K562 (cell line): ENCODE data around the gene ZNF260. TPM values are rescaled to one million over a fixed set of nuclear protein-coding genes. Genes with fewer than 3 reads are reported as not detected.

Experiments used
- ATAC-seq: fragments of 200-7000 bp; cut with Tn5 transposase; 3 replicates; pipeline ENCODE4 v1.9.1; 2020; ENCODE audit warnings: moderate library complexity
- BruUV-seq: library from RNA; stranded (reverse); fragments of 400-500 nt; replicated peaks from 2 replicates; lab custom pipeline; 2021; lab: Mats Ljungman, UMichigan
- CTCF ChIA-PET: fragments of 300-600 bp; formaldehyde crosslinking; extraction: SDS; loops from one replicate; lab custom pipeline; 2021; ENCODE audit warnings: low intra/inter-chr PET ratio; lab: Yijun Ruan, JAX
- POLR2A ChIA-PET: fragments of 300-600, 350-650 bp; sonication (Branson Sonifier 250); formaldehyde crosslinking; extraction: SDS; loops from one replicate; lab custom pipeline; 2021; ENCODE audit warnings: antibody characterized with exemption, inconsistent platforms; lab: Yijun Ruan, JAX
- DNase-seq, 4 experiments: peaks; one replicate each; pipeline versions ENCODE4 v3.0.0 to v3.0.0-alpha.2; 2011 to 2018; ENCODE audit warnings: low spot score in 3 of 4, mixed read lengths in 3 of 4; ENCODE audit errors: extremely low read depth in 1 of 4
- FAIRE-seq: peaks from 2 replicates; lab custom pipeline; 2011; peaks lifted over from hg19 to GRCh38; lab: Jason Lieb, UNC
- H2AFZ ChIP-seq: 2 replicates; pipeline ENCODE4 v1.6.0; 2011; ENCODE audit warnings: low read depth, low read length, control low read depth, inconsistent platforms
- H3K27ac ChIP-seq: fragments of 200-600 bp; 3 replicates; pipeline ENCODE4 v1.8.0; 2011; ENCODE audit warnings: low read depth, mild to moderate bottlenecking, control low read depth, inconsistent platforms, low read length, moderate library complexity, mixed read lengths; ENCODE audit errors: extremely low read depth
- H3K27me3 ChIP-seq, 2 experiments: fragments of 300-600 bp in 1 of 2; 2 replicates in 1 of 2; 3 replicates in 1 of 2; pipeline versions ENCODE4 v1.6.0 to v1.8.0; 2011; ENCODE audit warnings: inconsistent platforms in 2 of 2, low read length in 2 of 2, mild to moderate bottlenecking in 1 of 2, mixed read lengths in 1 of 2, moderate library complexity in 1 of 2; ENCODE audit not compliant: control insufficient read depth in 2 of 2, insufficient read depth in 2 of 2
- H3K36me3 ChIP-seq: fragments of 300-600 bp; 3 replicates; pipeline ENCODE4 v1.8.0; 2011; ENCODE audit warnings: mild to moderate bottlenecking, low read length, inconsistent platforms; ENCODE audit not compliant: control insufficient read depth, insufficient read depth
- H3K4me1 ChIP-seq, 2 experiments: fragments of 200-600 bp in 1 of 2; replicated peaks in 1 of 2; 2 replicates in 1 of 2; 3 replicates in 1 of 2; pipeline versions ENCODE4 v1.5.1 to v1.8.0; 2011; ENCODE audit warnings: inconsistent platforms in 2 of 2, low read length in 2 of 2, mild to moderate bottlenecking in 1 of 2, mixed read lengths in 1 of 2, moderate library complexity in 1 of 2; ENCODE audit not compliant: control insufficient read depth in 2 of 2, insufficient read depth in 2 of 2
- H3K4me2 ChIP-seq: 2 replicates; pipeline ENCODE4 v1.6.1; 2011; ENCODE audit warnings: low read length, control low read depth, inconsistent platforms, mixed read lengths; ENCODE audit not compliant: insufficient read depth
- H3K4me3 ChIP-seq: fragments of 200-600 bp; sonication (generic), shearing (Covaris generic); 2 replicates; pipeline ENCODE4 v1.5.1; 2016; ENCODE audit warnings: control low read depth, inconsistent platforms
- H3K79me2 ChIP-seq: fragments of 200-600 bp; 3 replicates; pipeline ENCODE4 v1.8.0; 2011; ENCODE audit warnings: low read length, inconsistent platforms; ENCODE audit not compliant: control insufficient read depth, insufficient read depth
- H3K9ac ChIP-seq, 2 experiments: 2 replicates each; pipeline versions ENCODE4 v1.6.0 to v1.6.1; 2011; ENCODE audit warnings: low read depth in 2 of 2, low read length in 2 of 2, control low read depth in 1 of 2, inconsistent platforms in 1 of 2, mild to moderate bottlenecking in 1 of 2, mixed read lengths in 1 of 2; ENCODE audit not compliant: insufficient read depth in 1 of 2
- H3K9me1 ChIP-seq: one replicate; pipeline ENCODE4 v1.6.0; 2011; ENCODE audit warnings: inconsistent platforms, mild to moderate bottlenecking, low read length, moderate library complexity; ENCODE audit not compliant: control insufficient read depth, insufficient read depth
- H3K9me3 ChIP-seq: replicated peaks from 2 replicates; pipeline ENCODE4 v1.5.1; 2011; ENCODE audit warnings: low read depth, low read length, inconsistent platforms; ENCODE audit not compliant: control insufficient read depth, insufficient read depth
- H4K20me1 ChIP-seq: replicated peaks from 2 replicates; pipeline ENCODE4 v1.6.1; 2011; ENCODE audit warnings: low read length, inconsistent platforms, mixed read lengths; ENCODE audit not compliant: control insufficient read depth, insufficient read depth
- CLOCK ChIP-seq: fragments of 250-450 bp; sonication (Bioruptor Pico); IDR thresholded peaks from 2 replicates; pipeline ENCODE4 v1.4.0; 2020; ENCODE audit warnings: mild to moderate bottlenecking, moderate library complexity, borderline replicate concordance
- FUS ChIP-seq: fragments of 200-400 bp; formaldehyde crosslinking; optimal IDR thresholded peaks from 2 replicates; pipeline ENCODE3; 2017; ENCODE audit warnings: low read depth, low read length
- HDAC1 ChIP-seq, 2 experiments: fragments of 450-650 bp; IDR thresholded peaks; 2 replicates each; pipeline ENCODE4 v1.6.1; 2016 to 2017; ENCODE audit warnings: inconsistent platforms in 1 of 2, mild to moderate bottlenecking in 1 of 2, moderate library complexity in 1 of 2
- HNRNPUL1 ChIP-seq: fragments of 200-400 bp; formaldehyde crosslinking; IDR thresholded peaks from 2 replicates; pipeline ENCODE4 v1.6.1; 2017; ENCODE audit warnings: low read length
- RNF2 ChIP-seq: sonication (generic); IDR thresholded peaks from 2 replicates; pipeline ENCODE4 v1.6.1; 2016
- SMAD3 ChIP-seq: fragments of 450-650 bp; formaldehyde crosslinking; conservative IDR thresholded peaks from 2 replicates; pipeline ENCODE4 v1.4.0; 2020; ENCODE audit warnings: mild to moderate bottlenecking
- ZNF197 ChIP-seq: fragments of 200-800 bp; sonication (Bioruptor generic); IDR thresholded peaks from 2 replicates; pipeline ENCODE4 v1.6.1; 2016; ENCODE audit warnings: low read depth, missing genetic modification characterization, missing compliant biosample characterization
- ZNF316 ChIP-seq: fragments of 450-650 bp; IDR thresholded peaks from 2 replicates; pipeline ENCODE4 v1.6.1; 2016
- ZNF584 ChIP-seq: fragments of 200-800 bp; sonication (Bioruptor generic); IDR thresholded peaks from 2 replicates; pipeline ENCODE4 v1.6.1; 2016; ENCODE audit warnings: low read depth, mild to moderate bottlenecking, missing genetic modification characterization, missing compliant biosample characterization
- ZNF695 ChIP-seq: fragments of 450-650 bp; formaldehyde crosslinking; IDR thresholded peaks from 2 replicates; pipeline ENCODE4 v1.4.0; 2020; ENCODE audit warnings: mild to moderate bottlenecking, moderate library complexity
- ZNF76 ChIP-seq: fragments of 250-450 bp; sonication (Bioruptor Pico); IDR thresholded peaks from 2 replicates; pipeline ENCODE4 v1.4.0; 2020; ENCODE audit warnings: mild to moderate bottlenecking, moderate library complexity, borderline replicate concordance
- ZZZ3 ChIP-seq: fragments of 450-650 bp; IDR thresholded peaks from 2 replicates; pipeline ENCODE4 v1.6.1; 2016; ENCODE audit warnings: antibody characterized with exemption, mild to moderate bottlenecking, moderate library complexity
- WGBS: fragments of 100-300 bp; shearing (Covaris generic); methylation state at CpG from one replicate; pipeline ENCODE4 v1.1.6; 2016; ENCODE audit warnings: low coverage, mixed read lengths; ENCODE audit not compliant: insufficient coverage; ENCODE audit errors: missing lambda C conversion rate; 5-methylcytosine and 5-hydroxymethylcytosine counted together
- in situ Hi-C: fragments of 300-500 bp; cut with MboI; formaldehyde crosslinking; loops from 4 replicates; pipeline ENCODE4 v1.15.0; 2018; ENCODE audit warnings: inconsistent platforms, mixed read lengths
- intact Hi-C: fragments of 100-400 bp; cut with micrococcal nuclease; formaldehyde crosslinking; loops from 2 replicates; pipeline ENCODE4 v1.14.2; 2022
- polyA plus RNA-seq, 8 experiments: library from polyadenylated mRNA; depleted of rRNA in 4 of 8; stranded (reverse) in 5 of 8; unstranded in 3 of 8; fragments of >200 nt; fragmentation: Nextera tagmentation in 2 of 8; fragmentation: Illumina TruSeq in 1 of 8; extraction: Ambion mirVana in 2 of 8; extraction: Trizol in 1 of 8; gene quantifications; 2 replicates each; pipeline versions ENCODE4 v1.2.1 to v1.2.3, GENCODE V29; 2011 to 2014; ENCODE audit warnings: inconsistent platforms in 1 of 8, missing spikeins in 1 of 8
- total RNA-seq, 7 experiments: library from RNA; depleted of rRNA in 6 of 7; stranded (reverse); fragments of >200 nt in 6 of 7; fragmentation: Illumina TruSeq in 2 of 7; extraction: Trizol in 2 of 7; gene quantifications; 2 replicates each; pipeline versions ENCODE4 v1.2.1 to v1.2.3, GENCODE V29; 2011 to 2021; ENCODE audit warnings: low replicate concordance in 1 of 7
- TF ChIP-seq, protein P1 (sequence below): fragments of 450-650 bp; formaldehyde crosslinking; conservative IDR thresholded peaks from 2 replicates; pipeline ENCODE4 v1.4.0; 2022; ENCODE audit warnings: mild to moderate bottlenecking, missing genetic modification characterization
- TF ChIP-seq, protein P2 (sequence below): fragments of 200-800 bp; sonication (Bioruptor generic); IDR thresholded peaks from 2 replicates; pipeline ENCODE4 v1.6.1; 2017; ENCODE audit warnings: missing genetic modification characterization, missing compliant biosample characterization
- TF ChIP-seq, protein P3 (sequence below): fragments of 450-650 bp; IDR thresholded peaks from 2 replicates; pipeline ENCODE4 v1.6.1; 2016; ENCODE audit warnings: antibody characterized with exemption
- TF ChIP-seq, protein P4 (sequence below): fragments of 250-450 bp; sonication (Bioruptor Pico); IDR thresholded peaks from 2 replicates; pipeline ENCODE4 v1.8.0; 2021; ENCODE audit warnings: moderate library complexity, mild to moderate bottlenecking, inconsistent platforms

The ZNF260 gene
- total and polyA plus RNA-seq, 9 of the 15 experiments (the other 6 are each of a cell fraction or from before 2014, with no cell fraction given): 2.6 to 16.6 (median 5.8) TPM

DNA sequence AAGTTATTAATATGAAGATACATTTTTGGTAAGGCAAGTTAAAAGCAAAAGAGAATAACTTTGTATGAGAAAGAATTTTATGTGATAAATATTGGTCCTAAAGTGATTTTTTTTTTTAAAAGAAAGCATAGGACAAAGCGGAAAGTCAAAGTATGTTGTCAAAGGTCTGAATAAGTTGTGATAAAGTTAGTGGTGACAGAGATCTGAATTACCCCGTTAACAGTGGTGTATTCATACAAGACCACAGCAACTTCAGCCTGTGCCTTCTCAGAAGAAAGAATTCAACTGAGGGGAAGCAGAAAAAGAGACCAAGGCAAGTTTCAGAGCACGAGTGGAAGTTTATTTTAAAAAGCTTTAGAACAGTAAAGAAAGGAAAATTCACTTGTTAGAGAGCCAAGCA is 19.7 kb downstream of the ZNF260 start (continued):
- TF ChIP-seq CLOCK: no peak
- TF ChIP-seq ZNF584 (CRISPR knock-in tag): no peak
- TF ChIP-seq, protein P1, sequence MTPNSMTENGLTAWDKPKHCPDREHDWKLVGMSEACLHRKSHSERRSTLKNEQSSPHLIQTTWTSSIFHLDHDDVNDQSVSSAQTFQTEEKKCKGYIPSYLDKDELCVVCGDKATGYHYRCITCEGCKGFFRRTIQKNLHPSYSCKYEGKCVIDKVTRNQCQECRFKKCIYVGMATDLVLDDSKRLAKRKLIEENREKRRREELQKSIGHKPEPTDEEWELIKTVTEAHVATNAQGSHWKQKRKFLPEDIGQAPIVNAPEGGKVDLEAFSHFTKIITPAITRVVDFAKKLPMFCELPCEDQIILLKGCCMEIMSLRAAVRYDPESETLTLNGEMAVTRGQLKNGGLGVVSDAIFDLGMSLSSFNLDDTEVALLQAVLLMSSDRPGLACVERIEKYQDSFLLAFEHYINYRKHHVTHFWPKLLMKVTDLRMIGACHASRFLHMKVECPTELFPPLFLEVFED (CRISPR knock-in tag): no peak
- TF ChIP-seq, all 486 proteins: peak for 0

DNA sequence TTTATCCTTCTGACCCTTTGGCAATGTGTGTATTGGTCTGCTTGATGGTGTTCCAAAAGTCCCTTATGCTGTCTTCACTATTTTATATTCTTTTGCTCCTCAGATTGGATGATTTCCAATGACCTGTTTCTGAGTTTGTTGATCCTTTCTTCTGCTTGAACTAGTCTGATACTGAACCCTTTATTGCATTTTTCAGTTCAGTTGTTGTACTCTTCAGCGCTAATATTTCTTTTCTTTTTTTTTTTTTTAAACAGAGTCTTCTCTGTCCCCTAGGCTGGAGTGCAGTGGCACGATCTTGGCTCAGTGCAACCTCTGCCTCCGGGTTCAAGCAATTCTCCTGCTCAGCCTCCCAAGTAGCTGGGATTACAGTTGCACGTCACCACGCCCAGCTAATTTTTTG is 26.1 kb downstream of the ZNF260 start:
- H3K79me2 ChIP-seq: no peaks in the 10 kb centered on the region
- ChIA-PET CTCF (no interaction called here), POLR2A (no interaction called here)
- intact Hi-C loops (no loop called here), in situ Hi-C loops (no loop called here)
- WGBS: 0% methylated on average over 3 of the region's 5 CpGs
- DNase-seq (no peak), FAIRE-seq (no peak), ATAC-seq (no peak)
- H3K27me3 ChIP-seq: no peaks in the 10 kb centered on the region; a peak in 1 of 5 replicates
- no peak overlapping the region for H3K9ac ChIP-seq
- no peaks in the 10 kb centered on the region; the same call in 1 of the 2 replicates for H3K9me3 ChIP-seq
- no peak overlapping the region for H3K27ac ChIP-seq
- no peaks in the 10 kb centered on the region for H3K9me1 ChIP-seq
- no peak overlapping the region for H2AFZ ChIP-seq
- BruUV-seq: no TSS peak
- H3K4me3 ChIP-seq: no peak overlapping the region
- H3K36me3 ChIP-seq: no peaks in the 10 kb centered on the region
- H4K20me1 ChIP-seq: no peaks in the 10 kb centered on the region
- TF ChIP-seq HNRNPUL1: no peak
- no peak for TF ChIP-seq ZNF695 (CRISPR knock-in tag)
- TF ChIP-seq FUS: no peak
- TF ChIP-seq, protein P2, sequence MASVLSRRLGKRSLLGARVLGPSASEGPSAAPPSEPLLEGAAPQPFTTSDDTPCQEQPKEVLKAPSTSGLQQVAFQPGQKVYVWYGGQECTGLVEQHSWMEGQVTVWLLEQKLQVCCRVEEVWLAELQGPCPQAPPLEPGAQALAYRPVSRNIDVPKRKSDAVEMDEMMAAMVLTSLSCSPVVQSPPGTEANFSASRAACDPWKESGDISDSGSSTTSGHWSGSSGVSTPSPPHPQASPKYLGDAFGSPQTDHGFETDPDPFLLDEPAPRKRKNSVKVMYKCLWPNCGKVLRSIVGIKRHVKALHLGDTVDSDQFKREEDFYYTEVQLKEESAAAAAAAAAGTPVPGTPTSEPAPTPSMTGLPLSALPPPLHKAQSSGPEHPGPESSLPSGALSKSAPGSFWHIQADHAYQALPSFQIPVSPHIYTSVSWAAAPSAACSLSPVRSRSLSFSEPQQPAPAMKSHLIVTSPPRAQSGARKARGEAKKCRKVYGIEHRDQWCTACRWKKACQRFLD (CRISPR knock-in tag): no peak
- no peak for TF ChIP-seq ZZZ3
- TF ChIP-seq HDAC1 (IDR thresholded peaks at IDR 0.05): no peak
- TF ChIP-seq, protein P3, sequence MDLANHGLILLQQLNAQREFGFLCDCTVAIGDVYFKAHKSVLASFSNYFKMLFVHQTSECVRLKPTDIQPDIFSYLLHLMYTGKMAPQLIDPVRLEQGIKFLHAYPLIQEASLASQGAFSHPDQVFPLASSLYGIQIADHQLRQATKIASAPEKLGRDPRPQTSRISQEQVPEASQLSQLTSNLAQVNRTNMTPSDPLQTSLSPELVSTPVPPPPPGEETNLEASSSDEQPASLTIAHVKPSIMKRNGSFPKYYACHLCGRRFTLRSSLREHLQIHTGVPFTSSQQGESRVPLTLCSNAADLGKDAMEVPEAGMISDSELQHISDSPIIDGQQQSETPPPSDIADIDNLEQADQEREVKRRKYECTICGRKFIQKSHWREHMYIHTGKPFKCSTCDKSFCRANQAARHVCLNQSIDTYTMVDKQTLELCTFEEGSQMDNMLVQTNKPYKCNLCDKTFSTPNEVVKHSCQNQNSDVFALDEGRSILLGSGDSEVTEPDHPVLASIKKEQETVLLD: no peak
- TF ChIP-seq ZNF197 (CRISPR knock-in tag): no peak
- TF ChIP-seq ZNF316: no peak
- TF ChIP-seq SMAD3 (CRISPR knock-in tag): no peak
- TF ChIP-seq, protein P4, sequence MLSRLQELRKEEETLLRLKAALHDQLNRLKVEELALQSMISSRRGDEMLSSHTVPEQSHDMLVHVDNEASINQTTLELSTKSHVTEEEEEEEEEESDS: no peak
- TF ChIP-seq ZNF76 (CRISPR knock-in tag): no peak
- no peak for TF ChIP-seq RNF2
- no peaks in the 10 kb centered on the region; a peak in 2 of 5 replicates for H3K4me1 ChIP-seq
- H3K4me2 ChIP-seq: no peak overlapping the region
